CD14-positive monocyte (primary cell): ENCODE data around the gene GOLM1. TPM values are rescaled to one million over a fixed set of nuclear protein-coding genes. Genes with fewer than 3 reads are reported as not detected.
A peak's percentile ranks its signal among the peaks of the same experiment; 100 is the strongest.

Experiments
- DNase-seq, 3 donors: peaks; one replicate each; pipeline ENCODE4 v3.0.0-alpha.2; 2011 to 2022
- H2AFZ ChIP-seq: 2 replicates; pipeline ENCODE4 v1.6.0; 2012; ENCODE audit warnings: mild to moderate bottlenecking, low read depth, low read length, inconsistent platforms; ENCODE audit not compliant: insufficient read depth, poor library complexity, severe bottlenecking
- H3K27ac ChIP-seq, 2 donors: 1 replicate in 1 of 2; 2 replicates in 1 of 2; pipeline ENCODE4 v1.5.1; 2012 to 2013; ENCODE audit warnings: low read length in 2 of 2, control low read depth in 1 of 2, inconsistent platforms in 1 of 2, low read depth in 1 of 2, mild to moderate bottlenecking in 1 of 2
- H3K27me3 ChIP-seq, 2 donors: one replicate each; pipeline versions ENCODE4 v1.6.0 to v1.6.1; 2011 to 2013; ENCODE audit warnings: low read length in 2 of 2; ENCODE audit not compliant: control insufficient read depth in 2 of 2, insufficient read depth in 2 of 2
- H3K36me3 ChIP-seq, 2 donors: replicated peaks in 1 of 2; 1 replicate in 1 of 2; 2 replicates in 1 of 2; pipeline versions ENCODE4 v1.5.1 to v1.6.1; 2012 to 2013; ENCODE audit warnings: low read length in 2 of 2, control low read depth in 1 of 2, inconsistent platforms in 1 of 2, mild to moderate bottlenecking in 1 of 2; ENCODE audit not compliant: insufficient read depth in 2 of 2, control insufficient read depth in 1 of 2
- H3K4me1 ChIP-seq, 2 donors: 1 replicate in 1 of 2; 2 replicates in 1 of 2; pipeline versions ENCODE4 v1.5.1 to v1.6.1; 2012 to 2013; ENCODE audit warnings: low read length in 2 of 2, control low read depth in 1 of 2, inconsistent platforms in 1 of 2, mild to moderate bottlenecking in 1 of 2, moderate library complexity in 1 of 2; ENCODE audit not compliant: insufficient read depth in 2 of 2, control insufficient read depth in 1 of 2
- H3K4me2 ChIP-seq: replicated peaks from 2 replicates; pipeline ENCODE3; 2012; ENCODE audit warnings: low read length, moderate library complexity, mild to moderate bottlenecking; ENCODE audit not compliant: poor library complexity, severe bottlenecking; ENCODE audit errors: extremely low read depth
- H3K4me3 ChIP-seq, 3 experiments: fragments of 200-600 bp in 1 of 3; sonication (generic) in 1 of 3; replicated peaks in 1 of 3; 1 replicate in 2 of 3; 2 replicates in 1 of 3; pipeline ENCODE4 v1.5.1; 2011 to 2013; ENCODE audit warnings: low read length in 3 of 3, mild to moderate bottlenecking in 3 of 3, control low read depth in 2 of 3, low read depth in 2 of 3, inconsistent platforms in 1 of 3, moderate library complexity in 1 of 3
- H3K79me2 ChIP-seq: 2 replicates; pipeline ENCODE4 v1.6.0; 2012; ENCODE audit warnings: mild to moderate bottlenecking, control low read depth, inconsistent platforms, low read length, moderate library complexity; ENCODE audit not compliant: insufficient read depth
- H3K9ac ChIP-seq: 2 replicates; pipeline ENCODE4 v1.6.0; 2017; ENCODE audit warnings: low read length, mild to moderate bottlenecking; ENCODE audit not compliant: insufficient read depth, poor library complexity, severe bottlenecking
- H3K9me3 ChIP-seq, 2 donors: replicated peaks in 1 of 2; 1 replicate in 1 of 2; 2 replicates in 1 of 2; pipeline versions ENCODE4 v1.5.1 to v1.6.1; 2012 to 2013; ENCODE audit warnings: low read length in 2 of 2, control low read depth in 1 of 2; ENCODE audit not compliant: control insufficient read depth in 1 of 2, insufficient read depth in 1 of 2
- H4K20me1 ChIP-seq: 2 replicates; pipeline ENCODE4 v1.6.0; 2012; ENCODE audit warnings: mild to moderate bottlenecking, low read length, control low read depth, moderate library complexity; ENCODE audit not compliant: insufficient read depth
- H3K27ac Mint-ChIP-seq, 7 donors: one replicate each; pipeline ENCODE4 v1.8.0; 2020; ENCODE audit warnings: mild to moderate bottlenecking in 7 of 7, mixed read lengths in 7 of 7, moderate library complexity in 6 of 7, inconsistent platforms in 2 of 7
- H3K27me3 Mint-ChIP-seq, 3 donors: one replicate each; pipeline ENCODE4 v1.8.0; 2021 to 2022; ENCODE audit warnings: low read depth in 3 of 3, mild to moderate bottlenecking in 3 of 3, mixed read lengths in 3 of 3, moderate library complexity in 3 of 3, inconsistent platforms in 1 of 3
- H3K36me3 Mint-ChIP-seq, 2 donors: one replicate each; pipeline ENCODE4 v1.8.0; 2020; ENCODE audit warnings: mixed read lengths in 2 of 2, inconsistent platforms in 1 of 2, mild to moderate bottlenecking in 1 of 2
- H3K4me1 Mint-ChIP-seq: one replicate; pipeline ENCODE4 v1.8.0; 2020; ENCODE audit warnings: mild to moderate bottlenecking, mixed read lengths
- H3K4me3 Mint-ChIP-seq, 2 donors: one replicate each; pipeline ENCODE4 v1.8.0; 2020; ENCODE audit warnings: mild to moderate bottlenecking in 2 of 2, mixed read lengths in 2 of 2, moderate library complexity in 1 of 2
- H3K9me3 Mint-ChIP-seq, 7 donors: one replicate each; pipeline ENCODE4 v1.8.0; 2020 to 2022; ENCODE audit warnings: mixed read lengths in 7 of 7, mild to moderate bottlenecking in 6 of 7, moderate library complexity in 6 of 7, inconsistent platforms in 2 of 7
- WGBS: methylation state at CpG from one replicate; pipeline ENCODE4 v1.1.5; 2013; ENCODE audit warnings: missing lambda C conversion rate; ENCODE audit not compliant: insufficient coverage; 5-methylcytosine and 5-hydroxymethylcytosine counted together
- intact Hi-C, 2 donors: fragments of 100-400 bp; cut with micrococcal nuclease; formaldehyde crosslinking; loops; one replicate each; pipeline versions ENCODE4 v1.15.0 to v1.15.1; 2023
- polyA plus RNA-seq, 3 donors: library from polyadenylated mRNA; depleted of rRNA in 1 of 3; unstranded in 2 of 3; stranded (reverse) in 1 of 3; fragments of 300-500 nt in 2 of 3; fragments of >200 nt in 1 of 3; fragmentation: Illumina TruSeq in 2 of 3; gene quantifications; 1 replicate in 2 of 3; 2 replicates in 1 of 3; pipeline ENCODE4 v1.2.3, GENCODE V29; 2012 to 2021
- TF ChIP-seq, protein P1 (sequence below): fragments of 200-600 bp; IDR thresholded peaks from one replicate; pipeline ENCODE4 v1.8.0; 2022; ENCODE audit warnings: antibody characterized with exemption, mild to moderate bottlenecking

Gene GOLM1
- polyA plus RNA-seq, 3 donors, result 10.4 to 27.5 (median 12.9) TPM

DNA sequence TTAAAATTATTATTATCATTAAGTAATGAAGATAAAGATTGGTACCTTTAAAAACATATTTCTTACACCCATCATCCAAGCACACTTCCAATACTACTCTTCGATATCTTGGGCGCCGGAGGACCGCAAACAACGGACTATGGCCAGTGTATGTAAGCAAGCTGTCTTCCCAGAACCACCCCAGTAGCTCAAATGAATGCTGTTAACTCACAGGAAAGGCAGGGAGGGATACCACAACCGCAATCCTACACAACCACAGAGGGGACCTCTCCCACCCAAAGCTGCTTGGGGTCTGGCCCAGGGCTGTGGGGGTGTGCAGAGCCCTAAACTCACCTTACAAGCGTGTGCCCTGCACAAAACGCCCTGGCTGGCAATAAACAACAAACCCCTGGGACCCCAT is 20.6 kb downstream of the GOLM1 start:
- TF ChIP-seq, protein P1, sequence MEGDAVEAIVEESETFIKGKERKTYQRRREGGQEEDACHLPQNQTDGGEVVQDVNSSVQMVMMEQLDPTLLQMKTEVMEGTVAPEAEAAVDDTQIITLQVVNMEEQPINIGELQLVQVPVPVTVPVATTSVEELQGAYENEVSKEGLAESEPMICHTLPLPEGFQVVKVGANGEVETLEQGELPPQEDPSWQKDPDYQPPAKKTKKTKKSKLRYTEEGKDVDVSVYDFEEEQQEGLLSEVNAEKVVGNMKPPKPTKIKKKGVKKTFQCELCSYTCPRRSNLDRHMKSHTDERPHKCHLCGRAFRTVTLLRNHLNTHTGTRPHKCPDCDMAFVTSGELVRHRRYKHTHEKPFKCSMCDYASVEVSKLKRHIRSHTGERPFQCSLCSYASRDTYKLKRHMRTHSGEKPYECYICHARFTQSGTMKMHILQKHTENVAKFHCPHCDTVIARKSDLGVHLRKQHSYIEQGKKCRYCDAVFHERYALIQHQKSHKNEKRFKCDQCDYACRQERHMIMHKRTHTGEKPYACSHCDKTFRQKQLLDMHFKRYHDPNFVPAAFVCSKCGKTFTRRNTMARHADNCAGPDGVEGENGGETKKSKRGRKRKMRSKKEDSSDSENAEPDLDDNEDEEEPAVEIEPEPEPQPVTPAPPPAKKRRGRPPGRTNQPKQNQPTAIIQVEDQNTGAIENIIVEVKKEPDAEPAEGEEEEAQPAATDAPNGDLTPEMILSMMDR, result no peak
- no peak overlapping the region for H3K4me2 ChIP-seq
- no peak overlapping the region for H3K4me3 ChIP-seq
- no peaks in the 10 kb centered on the region for H3K79me2 ChIP-seq
- H2AFZ ChIP-seq, result no peak overlapping the region
- 96% methylated on average over 7 of the region's 8 CpGs for WGBS
- Mint-ChIP-seq H3K4me1 (no peaks in the 10 kb centered on the region), H3K4me3 (no peak overlapping the region), H3K36me3 (peaks cover 34 to 44% of the 10 kb centered on the region in 2 donors), H3K9me3 (no peaks in the 10 kb centered on the region), H3K27me3 (peaks cover 0 to 3% (median 2%) of the 10 kb centered on the region in 3 donors), H3K27ac (no peak overlapping the region)
- no peak overlapping the region for H3K27ac ChIP-seq
- peaks cover 14 to 28% of the 10 kb centered on the region in 2 donors for H3K36me3 ChIP-seq
- no peaks in the 10 kb centered on the region for H3K27me3 ChIP-seq
- intact Hi-C loops, result no loop called here
- no peaks in the 10 kb centered on the region for H3K4me1 ChIP-seq
- no peak overlapping the region for H3K9ac ChIP-seq
- H3K9me3 ChIP-seq, result no peaks in the 10 kb centered on the region
- H4K20me1 ChIP-seq, result no peaks in the 10 kb centered on the region
- DNase-seq, result no peak

DNA sequence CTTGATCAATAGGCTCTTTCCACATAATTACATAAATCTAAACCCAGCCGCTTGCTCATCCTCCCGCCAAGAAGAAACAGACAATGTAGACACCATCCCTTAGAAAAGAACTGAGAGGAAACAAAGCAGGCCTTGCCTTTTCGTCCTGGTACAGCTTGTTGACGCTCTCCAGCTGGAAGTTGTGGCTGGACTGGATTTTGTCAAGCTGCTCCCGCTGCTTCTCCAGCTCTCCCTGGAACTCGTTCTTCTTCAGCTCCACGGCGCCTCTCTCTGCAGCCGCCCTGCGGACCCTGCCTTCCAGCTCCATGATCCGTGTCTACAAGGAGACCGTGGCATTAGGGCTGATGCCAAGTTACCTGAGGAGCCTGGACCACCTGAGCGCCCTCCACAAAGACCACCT is 22.1 kb downstream of the GOLM1 start:
- Mint-ChIP-seq H3K4me3 (no peak overlapping the region), H3K4me1 (no peaks in the 10 kb centered on the region), H3K36me3 (peaks cover 38 to 49% of the 10 kb centered on the region in 2 donors), H3K27ac (peak overlapping the region in 1 of 7 donors; percentile 9), H3K9me3 (no peaks in the 10 kb centered on the region), H3K27me3 (peaks cover 0 to 2% (median 2%) of the 10 kb centered on the region in 3 donors)
- Histone ChIP-seq H3K27ac (no peak overlapping the region), H3K79me2 (no peaks in the 10 kb centered on the region), H3K27me3 (no peaks in the 10 kb centered on the region), H3K9ac (no peak overlapping the region), H3K4me1 (no peaks in the 10 kb centered on the region), H3K4me3 (no peak overlapping the region), H3K9me3 (no peaks in the 10 kb centered on the region), H3K36me3 (peaks cover 14 to 28% of the 10 kb centered on the region in 2 donors), H4K20me1 (no peaks in the 10 kb centered on the region), H3K4me2 (no peak overlapping the region), H2AFZ (no peak overlapping the region)
- intact Hi-C loops, result no loop called here
- TF ChIP-seq, protein P1, result no peak
- no peak for DNase-seq
- 96% methylated on average over 10 of the region's 13 CpGs for WGBS
